GM12872 (cell line): Measurements from ENCODE around the gene ATP8B2.

ENCODE experiments used
- TF ChIP-seq, protein P1 (sequence below): IDR thresholded peaks from 3 replicates; pipeline ENCODE4 v1.5.1; 2011; ENCODE audit warnings: low read depth, mild to moderate bottlenecking, low read length, moderate library complexity; ENCODE audit not compliant: insufficient read depth

The ATP8B2 gene

DNA sequence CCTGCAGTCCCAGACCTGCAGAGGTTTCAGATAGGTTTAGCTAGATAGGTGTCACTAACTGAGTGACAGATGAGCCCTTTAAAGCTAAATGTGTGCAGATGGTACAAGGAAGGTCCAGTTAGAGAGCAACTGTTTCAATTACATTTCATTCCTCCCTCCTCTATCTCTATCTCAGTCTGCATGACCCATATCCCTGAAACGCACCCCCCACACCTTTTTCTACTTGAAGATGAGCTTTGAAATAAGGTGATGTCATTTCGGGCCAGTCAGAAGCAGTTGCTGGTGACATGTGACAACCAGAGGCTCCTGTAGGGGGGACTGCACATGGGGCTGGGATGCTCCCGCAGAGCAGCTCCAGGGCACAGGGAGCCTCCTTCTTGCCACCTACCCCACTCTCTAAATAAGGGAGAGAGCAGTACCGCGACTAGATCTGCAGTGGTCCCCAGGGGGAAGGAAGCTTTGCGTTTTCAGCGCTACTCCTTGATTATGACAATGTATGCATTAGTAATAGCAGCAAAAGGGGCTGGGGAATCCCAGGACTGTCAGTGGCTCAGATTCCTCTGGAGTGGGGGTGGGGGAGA, 4.3 kb downstream of the ATP8B2 start:
- TF ChIP-seq, protein P1, sequence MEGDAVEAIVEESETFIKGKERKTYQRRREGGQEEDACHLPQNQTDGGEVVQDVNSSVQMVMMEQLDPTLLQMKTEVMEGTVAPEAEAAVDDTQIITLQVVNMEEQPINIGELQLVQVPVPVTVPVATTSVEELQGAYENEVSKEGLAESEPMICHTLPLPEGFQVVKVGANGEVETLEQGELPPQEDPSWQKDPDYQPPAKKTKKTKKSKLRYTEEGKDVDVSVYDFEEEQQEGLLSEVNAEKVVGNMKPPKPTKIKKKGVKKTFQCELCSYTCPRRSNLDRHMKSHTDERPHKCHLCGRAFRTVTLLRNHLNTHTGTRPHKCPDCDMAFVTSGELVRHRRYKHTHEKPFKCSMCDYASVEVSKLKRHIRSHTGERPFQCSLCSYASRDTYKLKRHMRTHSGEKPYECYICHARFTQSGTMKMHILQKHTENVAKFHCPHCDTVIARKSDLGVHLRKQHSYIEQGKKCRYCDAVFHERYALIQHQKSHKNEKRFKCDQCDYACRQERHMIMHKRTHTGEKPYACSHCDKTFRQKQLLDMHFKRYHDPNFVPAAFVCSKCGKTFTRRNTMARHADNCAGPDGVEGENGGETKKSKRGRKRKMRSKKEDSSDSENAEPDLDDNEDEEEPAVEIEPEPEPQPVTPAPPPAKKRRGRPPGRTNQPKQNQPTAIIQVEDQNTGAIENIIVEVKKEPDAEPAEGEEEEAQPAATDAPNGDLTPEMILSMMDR: no peak

DNA sequence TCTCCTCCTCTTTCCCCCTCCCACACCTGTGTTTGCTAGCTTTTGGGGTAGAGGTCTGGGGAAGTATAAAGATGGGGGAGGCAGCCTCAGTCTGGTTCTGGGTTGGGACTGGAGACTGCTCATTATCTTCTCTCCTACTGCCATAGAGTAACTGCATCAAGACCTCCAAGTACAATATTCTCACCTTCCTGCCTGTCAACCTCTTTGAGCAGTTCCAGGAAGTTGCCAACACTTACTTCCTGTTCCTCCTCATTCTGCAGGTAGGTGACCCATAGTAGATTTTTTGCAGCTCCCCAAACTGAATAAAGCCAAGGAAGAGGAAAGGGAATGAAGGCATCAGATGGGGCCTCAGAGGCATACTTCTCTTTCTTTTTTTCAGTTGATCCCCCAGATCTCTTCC, 5.3 kb downstream of the ATP8B2 start:
- TF ChIP-seq, protein P1: no peak

DNA sequence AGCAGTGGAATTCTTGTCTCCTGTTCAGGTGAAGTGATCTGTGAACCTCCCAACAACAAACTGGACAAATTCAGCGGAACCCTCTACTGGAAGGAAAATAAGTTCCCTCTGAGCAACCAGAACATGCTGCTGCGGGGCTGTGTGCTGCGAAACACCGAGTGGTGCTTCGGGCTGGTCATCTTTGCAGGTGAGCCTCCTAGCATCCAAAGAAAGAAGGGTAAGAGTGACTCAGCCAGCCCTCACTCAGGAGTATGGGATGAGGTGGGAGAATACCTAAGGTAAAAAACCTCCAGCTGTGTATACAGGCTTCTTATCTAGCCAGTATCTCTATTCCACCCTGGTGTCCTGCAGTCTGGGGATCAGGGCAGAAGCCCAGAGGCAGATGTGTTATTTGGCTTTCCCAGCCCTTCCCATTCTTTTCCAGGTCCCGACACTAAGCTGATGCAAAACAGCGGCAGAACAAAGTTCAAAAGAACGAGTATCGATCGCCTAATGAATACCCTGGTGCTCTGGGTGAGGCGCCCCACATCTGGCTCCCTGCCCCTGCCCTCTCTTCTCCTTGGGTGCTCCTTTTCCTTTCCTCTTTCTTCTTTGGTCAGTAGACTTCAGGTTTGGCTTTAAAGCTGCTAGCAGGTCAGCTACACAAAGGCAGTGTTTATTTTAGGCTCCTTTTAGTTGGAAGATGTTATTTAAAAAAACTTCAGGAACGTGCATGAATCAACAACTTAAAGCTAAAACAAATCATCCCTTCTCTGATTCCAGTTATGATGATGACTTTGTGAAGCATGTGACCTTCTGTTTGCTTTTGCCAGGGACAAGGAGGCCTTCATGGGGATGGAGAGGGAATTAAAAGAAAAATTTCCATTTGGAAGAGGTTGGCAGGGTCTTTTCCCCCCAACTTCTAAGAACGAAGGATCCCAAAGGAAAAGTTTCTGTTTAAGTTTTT, 9.0 kb downstream of the ATP8B2 start:
- TF ChIP-seq, protein P1: no peak

DNA sequence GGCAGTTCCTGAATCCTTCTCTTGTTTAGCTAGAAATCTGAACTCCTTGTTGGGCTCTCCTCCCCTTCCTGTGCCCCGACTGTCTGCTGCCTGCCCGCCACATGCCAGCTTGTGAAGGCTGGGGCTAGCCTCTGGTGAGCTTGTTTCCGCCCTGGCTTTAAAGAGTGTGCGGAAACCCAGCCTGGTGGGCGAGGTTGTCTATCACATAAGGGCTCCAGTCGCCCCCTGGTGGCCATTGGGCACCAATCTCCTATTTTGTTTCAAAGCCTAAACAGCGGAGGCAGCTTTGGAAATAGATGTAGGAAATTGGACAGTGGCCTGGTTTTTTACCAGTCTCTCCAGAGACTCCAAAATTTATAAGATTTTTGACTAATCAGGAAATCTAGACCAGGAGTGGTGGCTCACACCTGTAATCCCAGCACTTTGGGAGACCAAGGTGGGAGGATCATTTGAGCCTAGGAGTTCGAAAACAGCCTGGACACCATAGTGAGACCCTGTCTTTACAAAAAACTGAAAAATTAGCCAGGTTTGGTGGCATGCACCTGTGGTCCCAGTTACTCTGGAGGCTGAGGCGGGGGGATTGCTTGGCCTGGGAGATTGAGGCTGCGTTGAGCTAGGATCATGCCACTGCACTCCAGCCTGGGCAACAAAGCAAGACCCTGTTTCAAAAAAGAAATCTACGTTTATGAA, 9.8 kb downstream of the ATP8B2 start:
- TF ChIP-seq, protein P1: peak; percentile 86

DNA sequence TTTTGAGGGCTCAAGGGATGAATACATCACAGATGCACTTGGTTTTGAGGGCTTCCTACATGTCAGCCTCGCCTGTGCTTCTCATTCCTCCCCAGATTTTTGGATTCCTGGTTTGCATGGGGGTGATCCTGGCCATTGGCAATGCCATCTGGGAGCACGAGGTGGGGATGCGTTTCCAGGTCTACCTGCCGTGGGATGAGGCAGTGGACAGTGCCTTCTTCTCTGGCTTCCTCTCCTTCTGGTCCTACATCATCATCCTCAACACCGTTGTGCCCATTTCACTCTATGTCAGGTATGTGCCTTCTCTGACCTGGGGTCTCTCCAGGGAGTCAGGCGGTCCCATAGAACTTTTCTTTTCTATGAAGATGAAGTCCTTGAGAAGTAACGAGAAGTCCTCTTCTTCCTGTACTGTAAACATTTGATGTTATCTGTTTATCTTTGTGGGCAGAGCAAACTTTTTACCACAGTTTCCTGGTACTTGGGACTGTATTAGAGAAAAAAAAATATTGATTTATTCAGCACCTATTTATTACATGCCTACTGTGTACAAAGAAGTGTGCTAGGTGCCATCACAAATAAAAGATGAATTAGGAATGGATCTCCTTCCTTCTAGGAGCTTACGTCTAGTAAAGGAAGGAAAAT, 12.0 kb downstream of the ATP8B2 start:
- TF ChIP-seq, protein P1: no peak

DNA sequence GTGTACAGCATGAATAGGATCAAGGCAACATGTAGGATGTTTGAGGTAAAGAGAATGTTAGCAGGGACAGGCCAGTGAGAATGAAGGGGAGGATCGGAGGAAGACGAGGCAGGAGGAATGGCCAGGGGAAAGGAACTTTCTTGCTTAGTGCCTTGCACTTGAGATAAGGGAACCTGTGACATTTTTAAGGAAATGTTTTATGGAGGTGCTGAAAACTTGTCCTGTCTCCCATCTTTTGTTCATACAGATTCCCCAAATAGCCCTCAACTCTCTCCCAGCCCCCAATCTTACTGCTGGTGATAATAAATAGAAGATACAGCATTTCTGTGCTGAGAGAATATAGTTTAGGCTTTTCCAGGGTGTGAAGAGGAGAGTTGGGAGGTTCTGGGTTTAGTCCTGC, 13.6 kb downstream of the ATP8B2 start:
- TF ChIP-seq, protein P1: no peak

DNA sequence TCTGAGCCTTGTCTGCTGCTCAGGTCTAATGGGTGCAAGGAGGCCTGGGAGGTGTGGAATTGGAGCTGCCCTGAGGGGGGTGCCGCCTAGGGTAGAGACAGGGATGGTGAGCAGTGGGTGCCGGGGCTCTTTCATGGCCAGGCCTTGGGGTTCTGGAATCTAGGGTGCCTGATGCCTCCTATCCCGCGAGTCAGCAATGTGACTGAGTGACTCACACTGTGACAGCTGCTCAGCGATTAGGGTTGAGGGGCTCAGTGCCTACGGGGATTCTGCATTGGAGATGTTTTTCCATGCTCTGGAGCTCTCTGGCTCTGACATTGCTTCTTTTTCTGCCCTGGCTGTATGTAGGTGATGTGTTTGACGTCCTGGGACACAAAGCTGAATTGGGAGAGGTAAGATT, 16.8 kb downstream of the ATP8B2 start:
- TF ChIP-seq, protein P1: no peak
